HFF-Myc (cell line): ENCODE data around the gene FIGNL2.

ENCODE experiments used
- DNase-seq: peaks from one replicate; pipeline ENCODE4 v3.0.0-alpha.2; 2011; ENCODE audit warnings: low read depth; ENCODE audit errors: extremely low read depth
- H3K4me3 ChIP-seq: replicated peaks from 2 replicates; pipeline ENCODE4 v1.5.1; 2011; ENCODE audit warnings: low read depth, mild to moderate bottlenecking, control low read depth, low read length
- CTCF ChIP-seq: IDR thresholded peaks from 2 replicates; pipeline ENCODE4 v1.5.1; 2012; ENCODE audit warnings: mild to moderate bottlenecking, low read depth, low read length, control low read depth; ENCODE audit errors: missing control alignments

FIGNL2 gene

GRCh38 chr12:51874000-51874399, 25.5 kb upstream of the FIGNL2 start:
- no peak overlapping the region for H3K4me3 ChIP-seq
- TF ChIP-seq CTCF, result no peak
- DNase-seq, result no peak

GRCh38 chr12:51873251-51873994, 24.9 kb upstream of the FIGNL2 start:
- no peak overlapping the region for H3K4me3 ChIP-seq
- no peak for TF ChIP-seq CTCF
- no peak for DNase-seq

GRCh38 chr12:51872689-51872981, 24.1 kb upstream of the FIGNL2 start:
- no peak for TF ChIP-seq CTCF
- no peak for DNase-seq
- H3K4me3 ChIP-seq, result no peak overlapping the region

GRCh38 chr12:51871918-51872688, 23.6 kb upstream of the FIGNL2 start:
- no peak for TF ChIP-seq CTCF
- no peak for DNase-seq
- no peak overlapping the region for H3K4me3 ChIP-seq

- TF ChIP-seq CTCF, result no peak
- H3K4me3 ChIP-seq, result no peak overlapping the region
- DNase-seq, result no peak
Observed at GRCh38 chr12:51871126-51871525, 22.6 kb upstream of the FIGNL2 start.

GRCh38 chr12:51870504-51870903, 22.0 kb upstream of the FIGNL2 start:
- no peak for TF ChIP-seq CTCF
- DNase-seq, result no peak
- H3K4me3 ChIP-seq, result no peak overlapping the region
